Measurements from ENCODE around the gene SLC10A6. TPM values are rescaled to one million over a fixed set of nuclear protein-coding genes. Genes with fewer than 3 reads are reported as not detected.

The SLC10A6 gene
- total RNA-seq, 1 experiment from 2014 or later = 0.26 TPM

- BruUV-seq (replicated peaks) = no TSS peak
- ChIA-PET CTCF (no interaction called here), POLR2A (ENCODE audit: low non-redundant PET) (no interaction called here)
- TF ChIP-seq CTCF (conservative IDR thresholded peaks at IDR 0.05; ENCODE audit: low read depth, low read length) (no peak), EZH2 (IDR thresholded peaks at IDR 0.05; ENCODE audit: borderline replicate concordance, low read depth, low read length, poor library complexity, severe bottlenecking) (no peak)
- Histone ChIP-seq H3K27ac (ENCODE audit: low read depth, low read length, poor library complexity, severe bottlenecking) (no peak overlapping the region), H3K4me3 (ENCODE audit: low read depth, low read length, poor library complexity, severe bottlenecking) (no peak overlapping the region), H3K36me3 (ENCODE audit: insufficient read depth, low read length, poor library complexity, severe bottlenecking) (no peaks in the 10 kb centered on the region), H3K4me1 (ENCODE audit: insufficient read depth, low read length, poor library complexity, severe bottlenecking) (no peaks in the 10 kb centered on the region), H3K27me3 (replicated peaks; ENCODE audit: insufficient read depth, low read depth, low read length, poor library complexity) (no peaks in the 10 kb centered on the region), H3K9me3 (ENCODE audit: low read depth, low read length, poor library complexity, severe bottlenecking) (no peaks in the 10 kb centered on the region)
- intact Hi-C loops (cut with micrococcal nuclease; ENCODE audit: unreplicated experiment) = no loop called here
- DNase-seq (ENCODE audit: low spot score) = no peak
Measured at GRCh38 chr4:86856896-86857295, 7.7 kb upstream of the SLC10A6 start.

DNA sequence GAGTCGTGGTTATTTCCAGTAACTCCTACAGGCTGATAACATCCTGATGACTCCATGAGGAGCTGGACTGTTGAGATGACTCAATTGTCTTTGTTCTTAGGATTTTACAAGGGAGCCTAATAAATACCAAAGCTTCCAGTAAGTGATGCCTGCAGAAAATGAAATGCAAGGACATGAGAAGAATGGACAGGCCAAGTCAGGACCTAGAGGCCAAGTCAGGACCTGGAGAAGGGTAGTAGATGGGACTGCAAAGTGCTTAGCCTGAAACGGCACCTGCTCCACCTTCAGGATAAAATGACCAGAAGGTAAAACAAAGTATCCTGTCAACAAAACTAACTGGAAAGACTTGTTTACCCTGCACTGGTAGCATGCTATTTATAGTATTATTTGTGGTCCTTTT is 6.4 kb upstream of the SLC10A6 start:
- no peak overlapping the region for H3K27ac ChIP-seq (ENCODE audit: low read depth, low read length, poor library complexity, severe bottlenecking)
- H3K9me3 ChIP-seq (ENCODE audit: low read depth, low read length, poor library complexity, severe bottlenecking) = no peaks in the 10 kb centered on the region
- H3K27me3 ChIP-seq (replicated peaks; ENCODE audit: insufficient read depth, low read depth, low read length, poor library complexity) = no peaks in the 10 kb centered on the region
- no peak for DNase-seq (ENCODE audit: low spot score)
- ChIA-PET POLR2A (ENCODE audit: low non-redundant PET) (interaction anchor here (0.6 kb wide), 1 partner anchor 303 kb away, joined by 4 read pairs; no protein-coding TSS in a partner anchor), CTCF (no interaction called here)
- H3K4me1 ChIP-seq (ENCODE audit: insufficient read depth, low read length, poor library complexity, severe bottlenecking) = no peaks in the 10 kb centered on the region
- no peaks in the 10 kb centered on the region for H3K36me3 ChIP-seq (ENCODE audit: insufficient read depth, low read length, poor library complexity, severe bottlenecking)
- no peak for TF ChIP-seq CTCF (conservative IDR thresholded peaks at IDR 0.05; ENCODE audit: low read depth, low read length)
- no peak for TF ChIP-seq EZH2 (IDR thresholded peaks at IDR 0.05; ENCODE audit: borderline replicate concordance, low read depth, low read length, poor library complexity, severe bottlenecking)
- intact Hi-C loops (cut with micrococcal nuclease; ENCODE audit: unreplicated experiment) = no loop called here
- no peak overlapping the region for H3K4me3 ChIP-seq (ENCODE audit: low read depth, low read length, poor library complexity, severe bottlenecking)
- BruUV-seq (replicated peaks) = no TSS peak

- Histone ChIP-seq H3K4me1 (ENCODE audit: insufficient read depth, low read length, poor library complexity, severe bottlenecking) (no peaks in the 10 kb centered on the region), H3K4me3 (ENCODE audit: low read depth, low read length, poor library complexity, severe bottlenecking) (no peak overlapping the region), H3K36me3 (ENCODE audit: insufficient read depth, low read length, poor library complexity, severe bottlenecking) (no peaks in the 10 kb centered on the region), H3K27me3 (replicated peaks; ENCODE audit: insufficient read depth, low read depth, low read length, poor library complexity) (no peaks in the 10 kb centered on the region), H3K9me3 (ENCODE audit: low read depth, low read length, poor library complexity, severe bottlenecking) (no peaks in the 10 kb centered on the region), H3K27ac (ENCODE audit: low read depth, low read length, poor library complexity, severe bottlenecking) (no peak overlapping the region)
- TF ChIP-seq EZH2 (IDR thresholded peaks at IDR 0.05; ENCODE audit: borderline replicate concordance, low read depth, low read length, poor library complexity, severe bottlenecking) = no peak
- no peak for TF ChIP-seq CTCF (conservative IDR thresholded peaks at IDR 0.05; ENCODE audit: low read depth, low read length)
- POLR2A ChIA-PET (ENCODE audit: low non-redundant PET) = no interaction called here
- DNase-seq (ENCODE audit: low spot score) = no peak
- CTCF ChIA-PET = no interaction called here
- no TSS peak for BruUV-seq (replicated peaks)
- intact Hi-C loops (cut with micrococcal nuclease; ENCODE audit: unreplicated experiment) = no loop called here
Measured at GRCh38 chr4:86853209-86853608, 4.0 kb upstream of the SLC10A6 start.
